ENCODE data around the gene UNC13C.

GRCh38 chr15:54089776-54090175 lies 111.5 kb downstream of the UNC13C start:
- no peak for TF ChIP-seq GATA2 (IDR thresholded peaks at IDR 0.05; ENCODE audit: low read depth, low read length)
- TF ChIP-seq GATA3 (IDR thresholded peaks at IDR 0.05; ENCODE audit: low read depth, low read length), result no peak

Data from SH-SY5Y (cell line).